GM18861 (cell line): Measurements from ENCODE around the gene ADRB1.

Experiments
- ATAC-seq: cut with Tn5 transposase; IDR thresholded peaks from one replicate; pipeline ENCODE4 v1.9.1; 2021; ENCODE audit not compliant: unreplicated experiment

Gene ADRB1

DNA sequence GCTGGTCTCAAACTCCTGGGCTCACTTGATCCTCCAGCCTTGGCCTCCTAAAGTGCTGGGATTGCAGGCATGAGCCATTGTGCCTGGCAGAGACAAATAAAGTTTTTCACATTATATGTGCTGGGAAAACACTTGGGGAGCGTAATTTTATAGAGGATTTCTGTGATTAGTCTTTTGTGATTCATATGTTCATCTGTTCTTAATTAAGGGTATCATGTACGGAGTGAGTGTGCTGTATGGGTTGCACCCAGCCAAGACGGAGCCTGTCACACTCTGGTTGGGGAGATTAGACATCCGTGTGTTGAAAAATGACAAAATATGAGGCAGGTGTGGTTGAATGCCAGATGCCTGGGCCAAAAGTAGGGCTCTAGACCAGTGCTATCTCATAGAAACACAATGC, 10.3 kb downstream of the ADRB1 start:
- ATAC-seq = no peak

DNA sequence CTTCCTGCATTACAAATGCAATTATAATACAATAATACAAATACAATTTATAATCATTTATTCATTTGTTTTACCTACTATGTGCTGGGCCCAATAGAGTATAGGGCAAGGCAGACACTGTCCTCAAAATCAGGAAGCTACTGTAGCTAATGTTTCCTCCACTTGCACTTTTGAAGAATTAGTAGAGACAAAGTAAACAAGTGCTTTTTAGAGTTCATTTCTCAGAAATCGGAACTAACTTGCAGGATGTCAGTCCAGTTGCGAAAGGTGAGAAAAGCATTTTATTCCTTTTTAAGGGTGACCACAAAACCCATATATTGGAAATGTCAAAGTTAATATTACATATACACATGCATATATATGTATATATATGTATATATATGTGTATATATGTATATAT, 14.2 kb downstream of the ADRB1 start:
- no peak for ATAC-seq

DNA sequence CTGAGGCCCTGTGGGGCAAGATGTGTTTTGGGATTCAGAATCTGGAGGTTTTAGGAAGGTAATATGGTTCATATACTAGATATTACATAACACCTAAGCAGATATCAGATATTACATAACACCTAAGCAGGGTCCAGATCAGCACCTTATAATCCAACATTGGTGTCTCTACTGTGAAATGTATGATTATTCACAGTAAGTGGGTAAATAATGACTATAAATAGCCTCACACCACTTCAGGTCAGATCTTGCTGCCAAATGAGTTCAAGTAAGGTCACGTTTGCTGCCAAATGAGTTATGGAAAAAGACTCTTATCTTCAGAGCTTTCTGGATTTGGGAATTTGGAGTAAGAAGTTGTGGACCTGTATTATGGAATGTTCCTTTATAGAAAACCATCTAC, 14.6 kb downstream of the ADRB1 start:
- no peak for ATAC-seq

DNA sequence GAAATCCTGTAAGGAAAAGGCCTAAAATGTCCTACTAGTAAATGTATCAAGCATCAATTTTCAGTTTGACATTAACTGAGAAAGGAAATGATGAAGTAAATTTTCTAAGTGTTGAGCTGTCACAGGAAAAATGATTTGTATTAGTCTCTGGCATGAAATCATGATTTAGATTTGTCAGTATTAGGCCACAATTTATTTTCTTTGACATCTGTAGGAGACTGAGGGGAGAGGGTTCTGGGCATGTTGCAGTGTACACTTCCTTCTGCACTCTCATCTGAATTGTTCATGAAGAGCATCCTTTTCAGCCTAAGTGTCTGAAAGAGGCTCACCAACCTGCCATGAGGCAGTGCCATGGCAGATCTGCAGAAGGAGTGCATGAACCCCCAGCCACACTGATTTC, 15.9 kb downstream of the ADRB1 start:
- no peak for ATAC-seq

DNA sequence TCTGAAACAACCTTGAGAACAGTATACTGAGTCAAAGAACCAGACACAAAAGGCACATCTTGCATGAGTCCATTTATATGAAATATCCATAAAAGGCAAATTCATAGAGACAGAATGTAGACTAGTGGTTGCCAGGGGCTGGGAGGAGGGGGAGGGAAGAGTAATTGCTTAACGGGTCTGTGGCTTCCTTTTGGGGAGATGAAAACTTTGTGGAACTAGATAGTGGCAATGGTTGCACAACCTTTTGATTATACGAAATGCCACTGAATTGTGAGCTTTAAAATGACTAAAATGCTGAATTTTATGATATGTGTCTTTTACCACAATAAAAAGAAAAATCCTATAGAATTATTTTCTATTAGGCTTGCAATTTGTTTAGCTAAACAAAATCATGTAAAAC, 16.8 kb downstream of the ADRB1 start:
- ATAC-seq = no peak

DNA sequence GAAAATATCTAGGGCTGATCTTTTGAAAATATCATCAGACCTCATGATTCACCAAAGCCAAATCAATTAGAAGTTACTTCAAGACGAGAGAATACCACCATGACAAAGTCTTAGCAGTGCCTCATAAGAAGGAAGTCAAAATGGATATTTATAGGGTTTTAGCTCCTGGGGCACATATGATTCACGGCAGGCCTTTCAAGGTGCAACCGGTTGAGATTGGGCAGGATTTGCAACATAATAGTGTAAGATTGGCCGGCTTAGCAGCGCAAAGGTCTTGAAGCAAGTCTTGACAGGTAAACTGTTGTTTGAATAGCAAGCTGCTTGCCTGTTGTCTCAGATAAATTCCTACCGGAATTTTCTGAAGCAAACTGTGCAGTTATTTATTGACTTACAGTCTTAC, 17.5 kb downstream of the ADRB1 start:
- no peak for ATAC-seq

DNA sequence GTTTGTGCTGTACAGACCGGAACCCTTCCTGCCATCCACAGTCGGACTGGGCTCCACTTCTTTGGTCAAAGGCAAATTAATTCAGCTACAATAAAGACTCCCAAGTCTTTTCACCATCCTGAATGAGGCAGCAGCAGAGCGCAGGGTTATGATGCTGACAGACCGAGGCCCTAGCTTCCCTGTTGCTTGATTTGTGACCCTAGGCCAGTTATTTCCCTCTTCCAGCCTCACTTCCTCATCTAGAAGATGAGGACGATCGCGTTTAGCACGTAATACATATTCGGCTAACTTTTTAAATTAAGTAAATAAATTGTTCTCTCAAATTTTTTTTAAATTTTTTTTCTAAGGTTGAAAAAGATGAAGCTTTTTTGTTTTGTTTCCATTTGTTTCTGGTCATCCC, 18.1 kb downstream of the ADRB1 start:
- ATAC-seq = no peak

DNA sequence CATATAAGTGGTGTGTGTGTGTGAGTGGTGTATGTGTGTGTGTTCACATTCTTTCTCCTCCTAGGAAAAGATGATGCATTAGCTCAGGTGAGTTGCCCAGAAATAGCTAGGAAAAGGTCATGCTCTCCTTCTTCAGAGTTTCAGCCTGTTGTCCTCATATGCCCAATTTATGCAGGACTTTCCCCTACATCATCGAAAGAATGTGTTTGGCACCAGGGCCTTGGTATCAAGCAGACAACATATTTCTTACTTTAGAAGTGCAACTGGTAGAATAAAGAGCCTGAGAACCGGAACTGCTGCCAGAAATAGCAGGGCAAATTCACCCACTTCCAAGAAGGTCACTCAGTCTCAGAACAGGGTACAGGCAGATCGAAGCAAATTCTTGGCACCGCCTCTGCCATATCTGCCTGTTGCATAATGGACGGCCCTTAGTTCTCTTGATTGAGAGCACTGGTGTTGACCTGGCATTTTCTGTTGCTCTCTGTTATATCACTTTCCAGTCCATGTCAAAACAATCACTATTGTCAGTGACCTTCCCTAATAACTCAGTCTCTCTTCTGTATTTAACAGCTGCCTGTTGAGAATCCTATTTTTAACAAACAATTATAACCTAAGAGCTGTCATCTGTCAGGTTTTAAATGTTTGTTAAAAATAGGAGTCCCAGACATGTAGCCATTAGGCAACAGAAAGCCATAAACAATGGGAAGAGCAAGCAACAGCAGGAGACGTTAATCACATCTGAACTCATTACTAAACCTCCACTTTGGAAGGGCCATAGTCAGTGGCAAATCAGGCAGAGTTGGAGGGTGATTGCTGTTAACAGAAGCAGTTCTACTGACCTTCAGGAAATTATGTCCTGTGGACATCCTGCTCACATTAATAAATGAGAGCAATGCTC, 20.7 kb downstream of the ADRB1 start:
- no peak for ATAC-seq

DNA sequence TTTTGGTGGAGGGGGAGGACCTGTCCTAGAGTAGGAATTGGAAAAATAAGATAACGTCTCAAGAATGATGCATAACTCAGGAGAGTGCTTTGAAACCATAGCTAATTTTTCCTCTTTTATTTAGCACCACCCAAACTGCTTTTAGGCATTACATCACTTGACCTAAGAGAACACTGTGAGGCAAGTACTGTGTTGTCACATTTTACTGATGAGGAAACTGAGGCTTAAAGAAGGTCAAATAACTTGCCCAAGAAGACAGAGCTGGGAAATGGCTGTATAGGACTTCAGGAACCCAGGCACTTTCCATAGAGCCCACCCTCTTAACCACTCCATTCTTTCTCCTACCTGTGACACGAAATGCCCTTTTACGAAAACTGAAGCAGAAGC, 21.4 kb downstream of the ADRB1 start:
- no peak for ATAC-seq

DNA sequence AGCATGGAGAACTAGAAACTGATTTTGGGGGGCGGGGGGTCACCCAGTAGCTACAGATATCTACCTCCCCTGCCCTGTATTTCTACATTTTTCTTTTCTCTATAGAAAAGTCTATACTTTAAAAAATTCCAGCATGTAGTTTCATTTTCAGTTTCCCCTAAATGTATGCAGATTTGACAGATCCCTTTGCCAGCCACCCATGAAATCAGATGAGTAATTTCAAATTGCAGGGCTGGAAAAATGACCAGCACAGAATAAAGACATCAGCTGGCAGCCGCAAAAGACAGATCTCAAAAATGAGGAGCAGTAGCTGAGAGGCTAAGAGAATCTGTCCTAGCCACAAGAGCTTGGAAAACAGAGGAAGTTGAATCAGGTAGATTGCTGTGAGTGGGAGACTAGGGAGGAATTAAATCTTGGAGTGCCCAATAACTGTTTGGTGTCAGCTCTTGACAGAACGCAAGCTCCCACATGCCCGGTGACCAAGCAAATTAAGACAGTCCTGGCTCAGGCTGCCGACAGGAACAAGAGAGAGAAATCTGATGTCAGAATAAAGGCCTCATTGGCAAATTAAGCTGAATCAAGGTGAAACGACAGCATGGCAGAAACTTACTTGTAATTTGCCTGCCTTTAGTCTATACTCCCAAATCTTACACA, 24.5 kb downstream of the ADRB1 start:
- no peak for ATAC-seq

DNA sequence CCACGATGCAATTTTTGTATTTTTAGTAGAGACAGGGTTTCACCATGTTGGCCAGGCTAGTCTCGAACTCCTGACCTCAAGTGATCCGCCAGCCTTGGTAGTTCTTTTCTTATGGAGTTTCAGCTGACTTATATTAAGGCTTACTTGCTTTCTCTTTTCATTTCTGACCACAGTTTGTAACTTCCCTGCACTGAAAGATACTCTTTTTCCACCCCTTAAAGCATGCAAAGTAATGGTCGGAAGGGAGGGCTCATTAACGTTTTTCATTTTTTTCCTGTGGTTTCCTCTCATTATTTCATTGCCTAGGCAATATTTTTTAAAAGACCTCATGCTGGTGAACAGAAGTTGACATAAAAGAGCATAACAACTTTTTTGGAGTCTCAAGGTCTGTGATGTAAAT, 27.0 kb downstream of the ADRB1 start:
- no peak for ATAC-seq

DNA sequence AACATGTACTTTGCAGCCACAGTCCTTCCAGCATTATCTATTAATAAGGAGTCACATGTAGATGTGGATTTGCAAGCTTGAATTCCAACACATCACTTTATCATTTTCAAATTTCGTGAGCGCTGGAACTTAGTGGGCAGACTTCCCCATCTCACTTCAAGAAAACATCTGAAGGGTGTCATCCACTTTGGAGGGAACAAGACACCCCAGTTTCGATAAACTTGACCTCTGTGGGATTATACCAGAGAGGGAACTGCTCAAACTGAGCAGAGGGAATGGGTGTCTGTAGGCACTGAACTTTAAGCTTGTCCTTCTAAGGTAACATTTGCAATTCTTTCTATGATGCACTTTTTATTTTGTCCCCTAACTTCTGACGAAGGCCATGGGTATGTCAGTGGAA, 27.5 kb downstream of the ADRB1 start:
- no peak for ATAC-seq

DNA sequence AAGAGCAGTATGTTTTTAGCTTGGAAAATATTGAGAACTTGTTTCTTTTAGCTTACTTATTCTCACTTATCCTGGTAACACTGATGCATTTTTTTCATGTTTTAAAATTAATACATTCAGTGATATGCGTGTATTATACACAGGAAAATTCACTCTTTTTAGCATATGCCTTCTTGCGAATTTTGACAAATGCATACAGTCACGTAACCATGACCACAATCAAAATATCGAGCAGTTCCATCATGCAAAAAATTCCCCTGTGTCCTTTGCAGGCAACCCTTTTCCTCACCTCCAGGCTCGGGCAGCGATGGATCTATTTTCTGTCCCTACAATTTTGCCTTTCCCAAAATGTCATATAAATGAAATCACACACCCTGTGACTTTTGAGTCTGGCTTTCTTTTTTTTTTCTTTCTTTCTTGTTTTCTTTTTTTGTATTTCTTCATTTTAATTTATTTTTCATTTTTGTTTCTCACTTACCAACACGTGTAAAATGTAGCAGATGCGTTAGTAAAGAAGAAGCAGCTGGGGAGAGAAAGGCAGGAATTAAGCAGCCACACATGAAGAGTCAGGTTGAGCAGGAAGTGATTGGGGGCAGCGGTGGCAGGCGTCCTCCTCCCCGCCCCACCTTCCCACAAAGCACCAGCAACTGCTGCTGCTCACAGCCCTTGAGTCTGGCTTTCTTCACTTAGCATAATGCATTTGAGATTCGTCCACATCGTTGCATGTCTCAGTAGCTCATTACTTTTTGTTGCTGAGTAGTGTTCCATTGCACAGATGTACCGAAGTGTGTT, 29.9 kb downstream of the ADRB1 start:
- ATAC-seq = peak; percentile 81

DNA sequence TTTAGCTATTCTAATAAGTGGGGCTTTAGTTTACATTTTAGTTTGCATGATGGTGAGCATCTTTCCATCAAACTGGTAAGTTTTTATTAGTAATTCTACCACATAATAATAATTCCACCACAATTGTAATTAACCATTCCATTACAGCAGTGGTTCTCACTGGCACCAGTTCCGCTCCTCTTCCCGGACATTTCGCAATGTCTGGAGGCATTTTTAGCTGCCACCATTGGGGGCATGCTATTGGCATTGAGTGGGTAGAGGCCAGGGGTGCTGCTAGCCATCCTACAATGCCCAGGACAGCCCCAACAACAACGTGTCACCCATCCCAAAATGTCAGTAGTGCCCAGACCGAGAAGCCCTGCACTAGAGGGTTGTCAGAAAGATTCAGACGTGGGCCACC, 31.4 kb downstream of the ADRB1 start:
- no peak for ATAC-seq

DNA sequence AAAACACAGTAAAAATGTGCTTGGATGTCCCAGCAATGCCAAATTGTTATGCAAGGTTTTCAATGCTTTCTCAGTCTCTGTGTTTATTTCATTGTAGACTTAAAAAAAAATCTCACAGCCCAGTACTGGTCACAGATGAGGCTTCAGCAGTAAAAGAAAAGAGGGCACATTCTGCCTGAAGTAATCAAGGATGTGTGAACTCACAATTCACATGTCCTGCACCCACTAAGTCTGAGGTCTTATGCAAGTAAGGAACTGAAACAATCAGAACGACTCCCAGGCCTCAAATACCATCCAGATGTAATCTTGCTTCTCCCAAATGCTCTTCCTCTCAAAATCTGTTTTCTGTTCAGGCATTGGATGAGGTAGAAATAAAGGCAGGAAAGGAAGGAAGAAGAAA, 33.7 kb downstream of the ADRB1 start:
- no peak for ATAC-seq

DNA sequence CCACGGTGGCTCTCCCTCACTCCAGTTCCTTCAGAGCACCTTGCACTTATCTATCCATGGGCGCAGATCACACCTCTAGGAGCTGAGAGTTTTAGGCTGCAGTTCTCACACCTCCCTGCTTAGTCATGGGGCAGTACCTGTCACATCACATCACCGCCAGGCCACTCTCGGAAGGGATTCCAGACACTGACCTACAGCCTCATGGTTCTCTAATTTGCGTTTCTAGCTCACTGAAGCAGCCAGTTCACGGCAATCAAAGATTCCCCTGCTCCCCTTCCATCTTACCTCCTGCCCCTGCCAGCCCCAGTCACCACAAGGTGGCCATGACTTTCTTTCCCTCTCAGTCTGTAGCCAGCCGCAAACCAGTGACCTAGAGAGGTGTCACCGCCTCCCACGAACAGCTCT, 34.2 kb downstream of the ADRB1 start:
- no peak for ATAC-seq

DNA sequence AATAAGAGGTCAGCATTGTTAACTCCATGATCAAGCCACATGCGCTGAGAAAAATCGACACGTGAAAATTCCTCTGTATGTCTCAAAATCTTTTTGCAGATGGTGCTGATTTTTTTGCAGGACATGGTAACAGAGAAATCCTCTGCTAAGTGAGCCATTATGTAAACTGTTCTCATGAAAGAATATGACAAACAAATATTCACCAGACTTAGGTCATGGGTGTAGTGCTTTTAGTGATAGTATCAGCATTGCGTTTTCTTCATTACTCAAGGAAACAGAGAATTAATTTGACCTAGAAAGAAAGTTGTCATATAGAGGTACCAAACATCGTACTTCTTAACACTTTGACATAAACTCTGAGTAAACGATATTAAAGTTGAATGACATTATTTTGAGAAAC, 34.7 kb downstream of the ADRB1 start:
- ATAC-seq = no peak

DNA sequence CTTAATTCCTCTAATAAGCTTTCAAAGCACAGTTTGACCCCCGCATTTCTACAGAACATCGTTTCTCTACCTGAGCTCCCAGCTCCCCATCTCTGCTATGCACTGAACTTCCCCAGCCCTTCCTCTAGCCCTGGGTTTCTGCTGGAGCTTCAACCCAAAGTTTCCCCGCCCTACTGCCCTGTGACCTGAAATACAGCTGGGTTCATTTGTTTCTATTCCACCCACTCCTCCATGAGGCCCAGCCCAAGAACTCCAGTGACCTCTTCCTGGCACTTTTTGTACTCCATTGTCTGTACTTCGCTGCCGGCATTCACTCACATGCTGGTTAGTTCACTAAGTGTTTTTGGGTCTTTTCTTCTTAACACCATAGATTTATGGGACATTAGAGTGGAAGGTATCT, 35.8 kb downstream of the ADRB1 start:
- ATAC-seq = no peak

DNA sequence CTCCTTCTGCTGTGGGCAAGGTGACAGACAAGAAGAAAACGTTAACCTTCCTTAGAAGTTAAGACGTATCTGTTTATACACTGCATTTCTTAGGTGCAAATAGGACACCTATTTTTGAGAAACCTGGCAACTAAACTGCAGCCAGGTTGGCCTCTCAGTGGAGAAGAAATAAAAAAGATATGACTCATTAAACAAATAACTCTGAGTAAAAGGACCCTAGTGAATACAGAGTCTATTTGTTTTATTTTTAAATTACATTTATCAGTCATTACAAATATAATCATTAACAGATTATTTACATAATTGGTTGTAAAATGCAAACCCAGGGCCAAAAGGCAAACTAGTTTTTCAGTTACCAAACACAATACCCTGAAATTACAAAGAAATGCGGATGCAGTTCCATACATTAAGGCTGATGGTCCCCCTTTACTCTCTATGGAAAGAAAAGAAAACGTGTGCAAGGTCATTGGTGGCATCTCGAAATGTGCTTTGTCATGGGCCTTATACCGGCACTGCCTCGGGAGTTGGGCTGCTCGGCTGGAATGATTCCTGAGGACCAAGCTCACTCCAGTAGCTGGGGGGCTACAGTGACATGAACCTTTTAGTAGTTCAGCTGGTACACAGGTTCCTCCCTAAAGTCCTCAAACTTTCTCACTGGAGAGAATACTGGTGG, 38.4 kb downstream of the ADRB1 start:
- no peak for ATAC-seq

DNA sequence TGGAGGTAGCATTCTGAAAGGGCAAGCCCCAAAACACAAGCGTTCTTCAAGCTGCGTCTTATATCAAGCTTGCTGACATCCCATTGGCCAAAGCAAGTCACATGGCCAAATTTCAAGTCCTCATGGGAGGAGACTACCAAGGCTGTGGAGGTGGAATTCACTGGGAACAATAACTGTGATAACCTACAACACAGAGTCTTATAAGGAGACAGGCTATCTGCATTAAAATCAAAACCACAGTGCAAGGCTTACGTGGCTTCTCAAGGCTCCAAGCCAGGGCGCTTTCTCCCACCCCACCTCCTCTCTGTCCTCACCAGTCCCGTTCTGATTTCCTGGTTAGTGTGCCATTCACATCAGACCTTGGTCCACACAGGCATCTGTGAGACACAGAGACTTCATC, 39.4 kb downstream of the ADRB1 start:
- ATAC-seq = no peak

DNA sequence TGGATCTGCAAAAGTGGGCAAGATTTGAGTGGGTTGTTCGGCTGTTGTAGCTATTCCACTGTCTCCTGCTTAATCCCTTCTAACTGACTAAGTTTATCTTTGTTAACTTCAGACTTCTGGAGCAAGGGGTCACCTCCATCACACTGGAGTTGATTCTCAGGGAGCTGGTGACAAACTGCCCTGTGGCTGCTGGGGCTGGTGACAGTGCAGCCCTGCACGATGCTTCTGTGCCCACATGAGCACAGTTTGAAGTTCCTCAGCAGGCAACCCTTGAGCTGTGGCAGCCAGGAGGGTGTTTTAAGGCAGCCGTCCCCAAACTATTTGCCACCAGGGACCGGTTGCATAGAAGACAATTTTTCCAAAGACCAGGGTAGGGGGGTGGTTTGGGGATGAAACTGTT, 40.5 kb downstream of the ADRB1 start:
- no peak for ATAC-seq
